GM23338 (cell line): ENCODE results near the gene IVL. TPM values are rescaled to one million over a fixed set of nuclear protein-coding genes. Genes with fewer than 3 reads are reported as not detected.

Experiments used
- ATAC-seq: fragments of 200-7000 bp; cut with Tn5 transposase; 3 replicates; pipeline ENCODE4 v1.9.1; 2020
- DNase-seq: peaks from one replicate; pipeline ENCODE4 v3.0.0-alpha.2; 2015; ENCODE audit warnings: low spot score
- H2AFZ ChIP-seq: fragments of 200-600 bp; sonication (generic); 2 replicates; pipeline ENCODE4 v1.8.0; 2016; ENCODE audit warnings: antibody characterized with exemption, mild to moderate bottlenecking, moderate library complexity
- H3F3A ChIP-seq: fragments of 200-600 bp; sonication (generic); replicated peaks from 2 replicates; pipeline ENCODE4 v1.8.0; 2017; ENCODE audit warnings: antibody characterized with exemption, mixed run types, low read depth
- H3K27ac ChIP-seq: fragments of 200-600 bp; sonication (generic); 2 replicates; pipeline ENCODE4 v1.6.1; 2016; ENCODE audit warnings: low read depth
- H3K27me3 ChIP-seq: fragments of 200-600 bp; sonication (generic); 2 replicates; pipeline ENCODE4 v1.8.0; 2016; ENCODE audit warnings: mild to moderate bottlenecking, mixed run types, moderate library complexity; ENCODE audit not compliant: insufficient read depth
- H3K36me3 ChIP-seq: fragments of 200-600 bp; sonication (generic); 2 replicates; pipeline ENCODE4 v1.8.0; 2016; ENCODE audit warnings: mild to moderate bottlenecking; ENCODE audit not compliant: insufficient read depth
- H3K4me1 ChIP-seq: fragments of 200-600 bp; sonication (generic); 2 replicates; pipeline ENCODE4 v1.8.0; 2016; ENCODE audit warnings: mild to moderate bottlenecking, moderate library complexity; ENCODE audit not compliant: insufficient read depth
- H3K4me2 ChIP-seq: fragments of 200-600 bp; sonication (generic); 2 replicates; pipeline ENCODE4 v1.7.1; 2017; ENCODE audit warnings: mixed run types
- H3K4me3 ChIP-seq: fragments of 200-600 bp; sonication (generic); 2 replicates; pipeline ENCODE4 v1.6.1; 2016; ENCODE audit warnings: mixed run types
- H3K79me2 ChIP-seq: fragments of 200-600 bp; sonication (generic); replicated peaks from 2 replicates; pipeline ENCODE4 v1.8.0; 2017; ENCODE audit warnings: mild to moderate bottlenecking; ENCODE audit not compliant: insufficient read depth
- H3K9me2 ChIP-seq: fragments of 200-600 bp; sonication (generic); 2 replicates; pipeline ENCODE4 v1.8.0; 2017; ENCODE audit not compliant: insufficient read depth
- H4K20me1 ChIP-seq: fragments of 200-600 bp; sonication (generic); replicated peaks from 2 replicates; pipeline ENCODE4 v1.8.0; 2017; ENCODE audit warnings: mild to moderate bottlenecking; ENCODE audit not compliant: insufficient read depth
- H3K27ac Mint-ChIP-seq: 2 replicates; pipeline ENCODE4 v1.8.0; 2020; ENCODE audit warnings: inconsistent platforms, mild to moderate bottlenecking, moderate library complexity, mixed read lengths
- H3K27me3 Mint-ChIP-seq: 3 replicates; pipeline ENCODE4 v1.8.0; 2022; ENCODE audit warnings: low read depth, mild to moderate bottlenecking, moderate library complexity, mixed read lengths, inconsistent platforms; ENCODE audit not compliant: insufficient read depth, poor library complexity
- H3K36me3 Mint-ChIP-seq: 3 replicates; pipeline ENCODE4 v1.8.0; 2021; ENCODE audit warnings: low read depth, mild to moderate bottlenecking, inconsistent platforms, moderate library complexity, mixed read lengths
- H3K4me1 Mint-ChIP-seq: 3 replicates; pipeline ENCODE4 v1.8.0; 2020; ENCODE audit warnings: mild to moderate bottlenecking, inconsistent platforms, mixed read lengths
- H3K4me3 Mint-ChIP-seq: 3 replicates; pipeline ENCODE4 v1.8.0; 2021; ENCODE audit warnings: moderate library complexity, mild to moderate bottlenecking, inconsistent platforms, mixed read lengths
- H3K9me3 Mint-ChIP-seq: 3 replicates; pipeline ENCODE4 v1.8.0; 2020; ENCODE audit warnings: moderate library complexity, mild to moderate bottlenecking, inconsistent platforms, mixed read lengths
- CREB1 ChIP-seq: fragments of 250-450 bp; sonication (Bioruptor Pico); IDR thresholded peaks from 2 replicates; pipeline ENCODE4 v1.5.0; 2020; ENCODE audit warnings: low read depth, mild to moderate bottlenecking, moderate library complexity
- EZH2 ChIP-seq: fragments of 200-600 bp; sonication (generic); IDR thresholded peaks from one replicate; pipeline ENCODE4 v1.8.0; 2017; ENCODE audit warnings: antibody characterized with exemption, mild to moderate bottlenecking, low read depth; ENCODE audit not compliant: unreplicated experiment
- EZH2phosphoT487 ChIP-seq: fragments of 200-600 bp; sonication (generic); IDR thresholded peaks from one replicate; pipeline ENCODE4 v1.8.1; 2018; ENCODE audit warnings: antibody characterized with exemption; ENCODE audit not compliant: unreplicated experiment
- JUNB ChIP-seq: IDR thresholded peaks from one replicate; pipeline ENCODE4 v1.6.1; 2016; ENCODE audit warnings: antibody characterized with exemption; ENCODE audit not compliant: unreplicated experiment
- NANOG ChIP-seq: IDR thresholded peaks from 2 replicates; pipeline ENCODE4 v1.6.1; 2016; ENCODE audit warnings: antibody characterized with exemption, borderline replicate concordance
- POLR2AphosphoS5 ChIP-seq: IDR thresholded peaks from 2 replicates; pipeline ENCODE4 v1.6.1; 2016; ENCODE audit warnings: antibody characterized with exemption, low read depth
- STAT1 ChIP-seq: IDR thresholded peaks from one replicate; pipeline ENCODE4 v1.6.1; 2016; ENCODE audit warnings: antibody characterized with exemption; ENCODE audit not compliant: unreplicated experiment
- ZNF114 ChIP-seq: fragments of 250-450 bp; sonication (Bioruptor Pico); IDR thresholded peaks from 2 replicates; pipeline ENCODE4 v1.5.0; 2020; ENCODE audit warnings: mild to moderate bottlenecking, moderate library complexity
- polyA plus RNA-seq: library from polyadenylated mRNA; unstranded; fragments of >200 nt; fragmentation: Nextera tagmentation; extraction: Ambion mirVana; gene quantifications from 2 replicates; pipeline ENCODE4 v1.2.1, GENCODE V29; 2016
- total RNA-seq: library from RNA; depleted of rRNA; stranded (reverse); fragments of >200 nt; shearing (Covaris generic); gene quantifications from 2 replicates; pipeline ENCODE4 v1.2.3, GENCODE V29; 2014
- TF ChIP-seq, protein P1 (sequence below), 2 experiments: fragments of 200-600 bp in 1 of 2; sonication (generic) in 1 of 2; conservative IDR thresholded peaks; 2 replicates each; pipeline versions ENCODE4 v1.5.1 to v1.6.1; 2016 to 2017; ENCODE audit warnings: antibody characterized with exemption in 2 of 2, low read depth in 2 of 2, mild to moderate bottlenecking in 2 of 2, moderate library complexity in 1 of 2
- TF ChIP-seq, protein P2 (sequence below): IDR thresholded peaks from one replicate; pipeline ENCODE4 v1.6.1; 2018; ENCODE audit warnings: antibody characterized with exemption; ENCODE audit not compliant: unreplicated experiment
- TF ChIP-seq, protein P3 (sequence below): IDR thresholded peaks from 2 replicates; pipeline ENCODE4 v1.6.1; 2016; ENCODE audit warnings: antibody characterized with exemption

Gene IVL
- total and polyA plus RNA-seq, 2 experiments from 2014 or later = not detected

DNA sequence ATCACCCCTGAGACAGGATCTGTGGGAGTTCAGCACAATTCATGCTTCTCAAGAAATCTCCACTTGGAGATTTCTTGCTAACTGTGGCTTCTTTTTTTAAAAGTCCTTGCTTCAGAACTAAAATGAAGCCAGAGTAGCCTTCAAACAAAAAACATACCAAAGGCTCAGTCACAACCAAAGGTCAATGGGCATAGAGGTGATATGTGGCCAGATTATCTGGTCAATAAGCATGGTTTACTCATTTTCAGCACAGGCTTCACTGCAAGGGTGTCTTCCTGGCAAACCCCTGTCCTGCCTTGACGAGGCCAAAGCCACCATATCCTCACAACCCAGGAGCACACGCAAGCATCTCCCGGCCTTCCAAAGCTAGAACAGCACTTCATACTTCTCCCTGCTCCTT is 50.9 kb downstream of the IVL start:
- H3K9me3 Mint-ChIP-seq = 0 out of 3 replicates have a peak, but pooled peaks cover 4% of the 10 kb centered on the region
- H3K4me2 ChIP-seq = no peak overlapping the region

More for the DNA sequence above, 50.9 kb downstream of the IVL start:
- H3K4me3 Mint-ChIP-seq = no peak overlapping the region
- TF ChIP-seq EZH2 (no peak), CREB1 (CRISPR knock-in tag) (no peak), POLR2AphosphoS5 (no peak), EZH2phosphoT487 (no peak), STAT1 (no peak), ZNF114 (CRISPR knock-in tag) (no peak), NANOG (no peak), JUNB (no peak)
- TF ChIP-seq, protein P1, sequence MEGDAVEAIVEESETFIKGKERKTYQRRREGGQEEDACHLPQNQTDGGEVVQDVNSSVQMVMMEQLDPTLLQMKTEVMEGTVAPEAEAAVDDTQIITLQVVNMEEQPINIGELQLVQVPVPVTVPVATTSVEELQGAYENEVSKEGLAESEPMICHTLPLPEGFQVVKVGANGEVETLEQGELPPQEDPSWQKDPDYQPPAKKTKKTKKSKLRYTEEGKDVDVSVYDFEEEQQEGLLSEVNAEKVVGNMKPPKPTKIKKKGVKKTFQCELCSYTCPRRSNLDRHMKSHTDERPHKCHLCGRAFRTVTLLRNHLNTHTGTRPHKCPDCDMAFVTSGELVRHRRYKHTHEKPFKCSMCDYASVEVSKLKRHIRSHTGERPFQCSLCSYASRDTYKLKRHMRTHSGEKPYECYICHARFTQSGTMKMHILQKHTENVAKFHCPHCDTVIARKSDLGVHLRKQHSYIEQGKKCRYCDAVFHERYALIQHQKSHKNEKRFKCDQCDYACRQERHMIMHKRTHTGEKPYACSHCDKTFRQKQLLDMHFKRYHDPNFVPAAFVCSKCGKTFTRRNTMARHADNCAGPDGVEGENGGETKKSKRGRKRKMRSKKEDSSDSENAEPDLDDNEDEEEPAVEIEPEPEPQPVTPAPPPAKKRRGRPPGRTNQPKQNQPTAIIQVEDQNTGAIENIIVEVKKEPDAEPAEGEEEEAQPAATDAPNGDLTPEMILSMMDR (conservative IDR thresholded peaks at IDR 0.05; ENCODE audit: low read depth in 2 of 2) = no peak
- TF ChIP-seq, protein P2, sequence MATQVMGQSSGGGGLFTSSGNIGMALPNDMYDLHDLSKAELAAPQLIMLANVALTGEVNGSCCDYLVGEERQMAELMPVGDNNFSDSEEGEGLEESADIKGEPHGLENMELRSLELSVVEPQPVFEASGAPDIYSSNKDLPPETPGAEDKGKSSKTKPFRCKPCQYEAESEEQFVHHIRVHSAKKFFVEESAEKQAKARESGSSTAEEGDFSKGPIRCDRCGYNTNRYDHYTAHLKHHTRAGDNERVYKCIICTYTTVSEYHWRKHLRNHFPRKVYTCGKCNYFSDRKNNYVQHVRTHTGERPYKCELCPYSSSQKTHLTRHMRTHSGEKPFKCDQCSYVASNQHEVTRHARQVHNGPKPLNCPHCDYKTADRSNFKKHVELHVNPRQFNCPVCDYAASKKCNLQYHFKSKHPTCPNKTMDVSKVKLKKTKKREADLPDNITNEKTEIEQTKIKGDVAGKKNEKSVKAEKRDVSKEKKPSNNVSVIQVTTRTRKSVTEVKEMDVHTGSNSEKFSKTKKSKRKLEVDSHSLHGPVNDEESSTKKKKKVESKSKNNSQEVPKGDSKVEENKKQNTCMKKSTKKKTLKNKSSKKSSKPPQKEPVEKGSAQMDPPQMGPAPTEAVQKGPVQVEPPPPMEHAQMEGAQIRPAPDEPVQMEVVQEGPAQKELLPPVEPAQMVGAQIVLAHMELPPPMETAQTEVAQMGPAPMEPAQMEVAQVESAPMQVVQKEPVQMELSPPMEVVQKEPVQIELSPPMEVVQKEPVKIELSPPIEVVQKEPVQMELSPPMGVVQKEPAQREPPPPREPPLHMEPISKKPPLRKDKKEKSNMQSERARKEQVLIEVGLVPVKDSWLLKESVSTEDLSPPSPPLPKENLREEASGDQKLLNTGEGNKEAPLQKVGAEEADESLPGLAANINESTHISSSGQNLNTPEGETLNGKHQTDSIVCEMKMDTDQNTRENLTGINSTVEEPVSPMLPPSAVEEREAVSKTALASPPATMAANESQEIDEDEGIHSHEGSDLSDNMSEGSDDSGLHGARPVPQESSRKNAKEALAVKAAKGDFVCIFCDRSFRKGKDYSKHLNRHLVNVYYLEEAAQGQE = no peak
- TF ChIP-seq, protein P3, sequence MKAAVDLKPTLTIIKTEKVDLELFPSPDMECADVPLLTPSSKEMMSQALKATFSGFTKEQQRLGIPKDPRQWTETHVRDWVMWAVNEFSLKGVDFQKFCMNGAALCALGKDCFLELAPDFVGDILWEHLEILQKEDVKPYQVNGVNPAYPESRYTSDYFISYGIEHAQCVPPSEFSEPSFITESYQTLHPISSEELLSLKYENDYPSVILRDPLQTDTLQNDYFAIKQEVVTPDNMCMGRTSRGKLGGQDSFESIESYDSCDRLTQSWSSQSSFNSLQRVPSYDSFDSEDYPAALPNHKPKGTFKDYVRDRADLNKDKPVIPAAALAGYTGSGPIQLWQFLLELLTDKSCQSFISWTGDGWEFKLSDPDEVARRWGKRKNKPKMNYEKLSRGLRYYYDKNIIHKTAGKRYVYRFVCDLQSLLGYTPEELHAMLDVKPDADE = no peak
- H3K4me3 ChIP-seq = no peak overlapping the region
- DNase-seq (no peak), ATAC-seq (no peak)
- no peak overlapping the region for H3K27ac Mint-ChIP-seq
- no peaks in the 10 kb centered on the region for H3K4me1 ChIP-seq
- no peaks in the 10 kb centered on the region for H3F3A ChIP-seq
- no peak overlapping the region for H2AFZ ChIP-seq
- no peaks in the 10 kb centered on the region; the same call in 2 of the 3 replicates for H3K36me3 Mint-ChIP-seq
- no peaks in the 10 kb centered on the region for H4K20me1 ChIP-seq
- no peaks in the 10 kb centered on the region for H3K27me3 Mint-ChIP-seq
- H3K36me3 ChIP-seq = no peaks in the 10 kb centered on the region
- no peaks in the 10 kb centered on the region for H3K27me3 ChIP-seq
- peaks cover 11% of the 10 kb centered on the region for H3K9me2 ChIP-seq
- no peaks in the 10 kb centered on the region for H3K79me2 ChIP-seq
- H3K4me1 Mint-ChIP-seq = no peaks in the 10 kb centered on the region
- H3K27ac ChIP-seq = no peak overlapping the region
